GM18499 (cell line): ENCODE data around the gene NR3C2.

Experiments used
- ATAC-seq: cut with Tn5 transposase; IDR thresholded peaks from one replicate; pipeline ENCODE4 v1.9.1; 2021; ENCODE audit warnings: moderate number of reproducible peaks; ENCODE audit not compliant: insufficient read depth, unreplicated experiment

Gene NR3C2

GRCh38 chr4:148268835-148269234 is 173.4 kb downstream of the NR3C2 start:
- ATAC-seq: no peak

GRCh38 chr4:148266921-148267320 is 175.3 kb downstream of the NR3C2 start:
- no peak for ATAC-seq

DNA sequence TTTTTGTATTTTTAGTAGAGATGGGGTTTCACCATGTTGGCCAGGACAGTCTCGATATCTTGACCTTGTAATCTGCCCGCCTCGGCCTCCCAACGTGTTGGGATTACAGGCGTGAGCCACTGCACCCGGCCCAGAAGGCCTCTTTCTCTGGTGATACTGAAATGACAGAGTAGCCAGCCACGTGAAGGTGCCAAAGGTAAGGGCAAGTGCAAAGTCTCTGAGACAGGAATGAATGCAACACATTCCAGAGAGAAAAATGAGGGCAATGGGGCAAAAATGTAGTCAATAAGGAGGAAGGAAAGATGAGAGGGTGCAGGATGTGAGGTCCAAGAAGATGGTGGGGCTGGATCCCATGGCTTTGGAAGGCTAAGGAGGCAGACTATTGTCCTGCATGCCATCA is 176.0 kb downstream of the NR3C2 start:
- no peak for ATAC-seq

DNA sequence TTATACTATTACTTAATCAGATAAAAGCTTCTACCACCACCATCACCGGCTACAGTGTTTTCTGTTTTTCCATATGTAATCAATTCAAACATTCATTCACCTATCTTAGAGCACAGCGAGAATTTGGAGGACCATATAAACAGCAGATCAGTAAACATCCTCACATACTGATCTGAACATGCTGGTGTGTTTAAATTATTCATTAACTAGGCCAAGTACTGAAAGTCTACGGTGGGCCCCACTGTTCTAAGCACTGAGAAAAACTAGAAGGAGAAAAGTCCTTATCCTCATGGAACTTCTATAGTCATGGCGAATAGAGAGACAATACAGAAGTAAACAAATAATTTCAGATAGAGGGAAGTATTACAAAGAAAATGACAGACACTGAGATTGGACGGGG is 176.6 kb downstream of the NR3C2 start:
- ATAC-seq: no peak

GRCh38 chr4:148263802-148264201 is 178.4 kb downstream of the NR3C2 start:
- ATAC-seq: no peak

- no peak for ATAC-seq
Measured at GRCh38 chr4:148263127-148263526, 179.1 kb downstream of the NR3C2 start.

- no peak for ATAC-seq
Measured at GRCh38 chr4:148261848-148262247, 180.4 kb downstream of the NR3C2 start.

DNA sequence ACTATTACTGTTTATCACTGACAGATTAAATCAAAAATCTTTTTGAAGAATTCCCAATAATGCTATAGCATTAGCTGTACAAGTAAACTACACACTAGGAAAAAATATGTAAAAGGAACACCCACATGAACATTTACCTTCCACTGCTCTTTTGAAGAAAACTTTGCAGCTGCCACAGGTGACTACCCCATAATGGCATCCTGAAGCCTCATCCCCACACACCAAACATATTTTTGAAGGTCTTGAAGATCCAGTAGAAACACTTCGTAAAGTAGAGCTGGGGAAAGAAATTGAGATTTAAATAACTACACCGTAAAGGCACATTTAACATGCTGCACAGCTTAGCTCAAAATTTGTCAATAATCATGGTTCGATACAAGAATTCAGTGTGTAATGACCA is 182.4 kb downstream of the NR3C2 start:
- no peak for ATAC-seq

DNA sequence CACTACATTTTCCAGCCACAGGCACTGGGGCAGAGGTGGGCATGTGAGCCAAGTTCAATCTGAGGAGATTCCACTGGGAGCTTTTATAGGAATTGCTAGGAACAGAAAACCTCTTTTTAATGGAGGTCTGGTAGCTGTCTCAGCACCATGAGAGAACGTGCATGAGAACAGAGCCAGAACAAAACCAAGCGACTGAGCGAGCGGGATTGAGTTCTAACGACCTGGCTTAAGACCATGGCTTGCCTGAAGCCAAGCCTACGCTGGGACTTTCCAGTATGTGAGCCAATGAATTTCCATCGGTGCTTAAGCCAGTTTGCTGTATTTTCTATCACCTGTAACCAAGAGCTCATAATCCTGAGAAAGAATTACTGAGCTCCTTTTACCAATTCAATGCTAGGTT is 183.7 kb downstream of the NR3C2 start:
- ATAC-seq: no peak

GRCh38 chr4:148255344-148255720 is 186.9 kb downstream of the NR3C2 start:
- ATAC-seq: no peak

DNA sequence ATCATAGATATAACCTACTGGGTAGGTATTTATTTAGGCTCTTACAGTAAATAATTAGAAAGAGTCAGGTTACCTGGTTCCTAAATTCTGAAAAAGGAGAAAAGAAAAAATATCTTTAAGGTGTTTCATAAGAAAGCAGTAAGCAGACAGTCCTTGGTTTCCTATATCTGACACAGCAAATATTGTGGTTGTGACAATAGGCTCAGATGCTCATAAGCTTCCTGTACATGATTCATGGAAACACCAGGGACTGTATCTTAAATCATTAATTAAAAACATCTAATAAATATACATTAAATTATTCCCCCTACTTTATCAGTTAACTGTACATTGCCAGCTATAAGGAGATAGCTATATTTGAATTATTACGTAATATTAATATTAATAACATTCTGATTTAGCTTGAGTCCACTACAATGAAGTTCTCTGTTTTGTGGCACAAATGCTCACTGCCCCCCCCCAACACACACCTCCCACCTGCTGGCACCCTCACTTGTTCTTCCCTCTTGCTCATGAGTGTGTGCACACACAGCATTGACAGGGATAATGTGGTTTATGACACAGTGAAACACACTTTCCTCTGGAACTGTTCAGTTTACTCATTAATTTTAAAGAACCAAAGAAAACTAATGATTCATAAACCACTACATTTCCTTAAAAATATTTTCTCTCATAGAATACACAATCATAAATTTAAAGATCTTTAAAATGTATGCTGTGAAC is 187.4 kb downstream of the NR3C2 start:
- ATAC-seq: no peak

DNA sequence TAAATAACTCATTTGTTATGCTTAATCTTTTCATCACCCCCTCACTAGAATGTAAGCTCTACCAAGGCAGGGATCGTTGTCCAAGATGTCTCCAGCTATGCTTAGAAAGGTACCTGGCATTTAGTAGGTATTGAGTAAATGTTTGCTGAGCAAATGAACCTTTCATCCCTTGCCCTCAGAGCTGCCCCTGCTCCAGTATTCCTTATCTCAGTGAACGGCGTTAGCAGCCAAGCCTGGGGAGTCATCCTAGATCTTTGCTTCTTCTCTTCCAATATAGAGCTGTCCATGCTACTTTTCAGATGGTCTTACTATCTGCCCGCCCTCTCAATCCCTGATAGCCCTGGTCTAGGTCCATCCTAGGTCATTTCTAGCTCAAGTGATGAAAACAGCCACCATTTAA is 188.4 kb downstream of the NR3C2 start:
- ATAC-seq: no peak

DNA sequence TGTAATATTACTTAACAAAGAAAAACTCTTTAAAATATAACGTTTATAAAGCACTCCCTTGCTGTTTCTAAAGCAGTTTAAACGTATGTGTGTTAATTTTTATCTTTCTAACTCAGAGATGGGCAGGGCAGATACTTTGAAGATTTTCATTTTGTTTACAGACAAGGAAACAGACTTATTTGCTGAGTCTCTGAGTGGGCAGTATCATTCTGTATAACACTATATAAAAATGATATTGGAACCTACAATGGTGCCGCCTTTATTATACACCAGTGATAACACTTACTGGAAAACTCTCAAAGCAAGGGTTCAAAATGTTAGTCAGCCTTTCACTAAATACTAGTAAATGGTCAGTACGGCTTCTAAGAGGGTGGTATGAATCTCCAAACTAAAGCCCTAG is 193.4 kb downstream of the NR3C2 start:
- ATAC-seq: no peak

DNA sequence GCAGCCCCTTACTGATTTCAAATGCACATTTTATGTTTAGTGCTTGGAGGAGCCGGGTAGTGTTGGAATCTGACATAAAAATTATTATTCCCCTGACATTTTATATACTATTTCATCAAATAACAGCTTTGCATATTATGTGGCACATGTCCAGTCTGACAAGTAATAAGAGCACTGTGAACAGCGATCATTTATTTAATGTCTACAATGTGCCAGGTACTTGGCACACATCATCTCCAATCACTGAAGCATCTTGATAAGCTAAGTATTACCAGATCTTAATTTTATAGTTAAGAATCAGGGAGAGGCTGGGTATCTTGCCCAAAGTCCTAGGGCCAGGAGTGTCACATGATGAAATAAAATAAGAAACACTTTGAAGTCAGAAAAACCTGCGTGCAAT is 197.2 kb downstream of the NR3C2 start:
- no peak for ATAC-seq

- ATAC-seq: no peak
Measured at GRCh38 chr4:148243837-148244236, 198.4 kb downstream of the NR3C2 start.

DNA sequence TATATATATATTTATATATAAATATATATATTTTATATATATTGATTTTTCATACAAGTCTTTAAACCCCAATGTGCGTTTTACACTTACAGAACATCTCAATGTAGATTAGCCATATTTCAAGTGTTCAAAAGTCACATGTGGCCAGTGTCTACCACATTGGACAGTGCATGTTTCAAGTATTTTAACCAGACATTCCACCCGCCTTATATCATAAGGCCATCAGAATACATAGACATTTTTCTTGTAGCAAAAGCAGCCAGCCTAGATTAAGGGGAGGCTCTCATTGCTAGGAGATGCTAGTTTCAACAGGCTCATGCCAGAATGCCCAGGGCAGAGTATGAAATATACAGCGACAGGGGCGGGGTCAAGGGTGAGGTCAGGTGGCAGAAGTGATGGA is 202.0 kb downstream of the NR3C2 start:
- ATAC-seq: no peak

DNA sequence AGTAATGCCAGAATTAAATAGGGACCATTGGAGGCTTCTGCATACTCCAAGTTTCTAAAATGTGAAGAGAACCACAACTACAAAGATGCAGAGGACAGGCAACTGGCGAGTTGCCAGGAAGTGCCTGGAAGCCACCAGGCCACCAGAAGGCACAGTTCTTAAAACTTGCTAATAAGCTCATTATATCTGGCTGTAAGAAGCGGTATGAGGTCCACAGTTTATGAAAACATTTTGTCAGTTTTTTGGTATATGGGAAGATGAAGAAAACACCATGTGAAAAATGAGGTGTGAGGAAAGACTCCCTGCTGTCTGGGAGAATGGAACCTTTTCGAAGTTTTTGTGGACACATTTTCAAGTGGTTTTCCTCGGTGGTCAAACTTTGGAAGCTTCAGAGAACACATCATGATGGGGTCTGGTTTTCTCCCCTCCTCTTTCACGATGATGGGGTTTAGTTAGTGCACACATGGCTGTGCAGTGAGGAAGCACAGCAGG is 202.7 kb downstream of the NR3C2 start:
- no peak for ATAC-seq

DNA sequence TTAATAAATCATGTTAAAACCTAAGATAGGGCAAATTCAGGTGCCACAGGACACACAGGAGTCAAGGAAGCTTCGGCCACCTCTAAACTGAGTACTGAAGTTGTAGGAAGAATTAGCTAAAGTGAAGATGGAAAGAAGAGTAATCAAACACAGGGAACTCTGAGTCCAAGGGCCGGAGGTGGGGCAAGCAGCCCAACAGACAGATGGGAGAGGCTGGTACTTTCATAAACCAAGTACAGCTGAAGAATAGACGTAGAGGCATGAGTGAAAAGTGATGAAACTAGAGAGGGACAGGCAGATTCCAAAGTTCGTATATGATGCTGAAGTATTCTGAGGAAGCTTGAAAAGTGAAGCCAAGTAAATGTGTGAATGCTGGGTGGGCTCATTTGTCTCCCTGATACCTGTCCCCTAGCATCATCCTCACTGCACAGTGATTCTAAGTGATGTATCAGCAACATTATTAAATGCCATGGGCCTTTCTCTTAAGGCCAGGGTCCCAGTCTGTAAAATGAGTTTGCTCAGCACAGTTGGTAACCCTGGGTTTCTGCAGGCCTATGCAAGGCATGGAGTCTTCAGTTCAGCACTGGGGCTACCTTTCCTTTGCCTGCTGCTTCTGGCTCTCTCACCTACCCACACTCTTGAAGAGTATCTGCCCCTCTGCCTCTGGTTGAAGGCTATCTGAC is 203.3 kb downstream of the NR3C2 start:
- ATAC-seq: no peak

GRCh38 chr4:148238086-148238485 is 204.1 kb downstream of the NR3C2 start:
- ATAC-seq: no peak

DNA sequence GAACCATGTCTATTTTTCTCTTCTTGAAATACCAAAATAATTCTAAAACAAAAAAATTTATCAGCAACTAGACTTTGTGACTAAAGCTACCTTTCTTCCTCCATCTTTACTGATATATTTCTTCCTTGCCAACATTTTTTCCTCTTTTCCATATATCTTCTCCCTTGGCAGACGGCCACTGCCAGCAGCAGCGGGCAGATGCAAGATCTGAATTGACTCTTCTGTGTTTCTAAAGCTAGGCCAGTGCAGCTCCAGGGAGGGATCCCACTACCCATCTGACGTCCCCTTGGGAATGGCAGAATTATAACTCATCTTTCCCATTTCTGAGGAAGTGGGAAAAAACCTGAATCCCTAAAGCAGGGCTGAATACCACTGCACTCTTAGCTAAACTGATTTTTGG is 206.4 kb downstream of the NR3C2 start:
- ATAC-seq: no peak

DNA sequence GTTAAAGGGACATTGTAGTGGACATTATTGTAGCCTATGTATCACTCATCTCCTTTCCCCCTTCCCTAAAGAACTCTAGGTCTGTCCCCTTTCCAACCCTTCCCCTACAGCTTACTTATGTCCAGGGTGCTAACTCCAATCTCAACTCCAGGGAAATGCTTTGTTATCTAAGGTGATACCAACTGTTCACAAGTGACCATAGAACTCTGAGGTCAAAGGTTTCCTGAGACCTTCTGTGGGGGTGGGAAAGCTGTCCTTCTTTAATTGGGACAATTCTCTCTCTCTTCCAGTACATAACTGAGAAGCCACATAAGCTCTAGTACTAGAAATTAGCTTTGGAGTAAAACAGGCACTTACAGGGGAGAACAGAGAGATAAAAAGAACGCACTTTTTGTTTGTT is 212.4 kb downstream of the NR3C2 start:
- ATAC-seq: no peak

DNA sequence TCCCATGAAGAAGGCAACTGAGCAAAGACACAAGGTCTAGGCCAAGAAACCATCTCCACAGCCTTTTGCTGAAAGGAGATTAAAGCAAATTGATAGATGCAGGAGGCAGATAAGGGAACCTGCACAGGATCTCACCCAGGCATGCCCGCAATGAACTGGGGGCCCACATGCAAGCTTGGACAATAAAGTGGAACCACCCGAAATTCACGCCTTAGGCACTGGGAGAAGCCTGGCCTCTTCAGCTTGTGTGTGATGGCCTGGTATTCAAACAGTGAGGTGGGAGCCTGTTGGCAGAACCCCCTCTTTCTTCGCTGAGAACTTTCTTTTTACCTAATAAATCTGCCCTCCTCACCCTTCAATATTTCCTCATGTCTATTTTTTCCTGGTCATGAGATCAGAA is 213.2 kb downstream of the NR3C2 start:
- ATAC-seq: no peak
